Measurements from ENCODE around the gene SLC7A7. TPM values are rescaled to one million over a fixed set of nuclear protein-coding genes. Genes with fewer than 3 reads are reported as not detected.
"Not testable (repeated sequence)": the region's sequence is repeated elsewhere in the genome, so short reads cannot be mapped to it uniquely, and the experiment has no call there.

Gene SLC7A7
- polyA plus RNA-seq, 2 of the 4 experiments (the other 2 are of a cell fraction), result 44.2 to 86.8 TPM

DNA sequence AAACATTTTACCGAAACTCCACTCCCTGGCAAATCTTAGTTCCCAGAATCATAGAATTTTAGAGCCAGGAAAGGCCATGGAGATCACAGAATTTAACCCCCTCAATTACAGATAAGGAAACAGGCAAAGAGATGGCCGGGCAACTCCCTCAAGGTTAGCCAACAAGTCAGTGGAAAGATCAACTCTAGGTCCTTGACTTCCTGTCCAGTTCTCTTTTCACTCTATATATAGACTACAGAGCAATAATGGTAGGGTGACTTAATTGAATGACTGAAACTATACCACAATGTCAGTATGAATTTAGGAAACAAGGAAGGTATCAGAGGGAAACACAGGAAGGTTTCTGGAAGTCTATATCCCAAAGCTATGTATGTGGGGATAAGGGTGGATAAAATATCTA is 37.2 kb downstream of the SLC7A7 start:
- Histone ChIP-seq H3K27ac (no peak overlapping the region), H3K9me3 (no peaks in the 10 kb centered on the region), H3K4me2 (no peak overlapping the region), H3K4me1 (peaks cover 10% of the 10 kb centered on the region; the same call in 2 of the 3 replicates), H3K4me3 (no peak overlapping the region)
- ChIA-PET CTCF (interaction anchor here (0.6 to 7.9 kb wide), 24 partner anchors 10 to 208 kb away, joined by 3 to 71 read pairs (median 4); partner anchors contain the start of gene OXA1L), POLR2A (no interaction called here)
- TF ChIP-seq, protein P1, sequence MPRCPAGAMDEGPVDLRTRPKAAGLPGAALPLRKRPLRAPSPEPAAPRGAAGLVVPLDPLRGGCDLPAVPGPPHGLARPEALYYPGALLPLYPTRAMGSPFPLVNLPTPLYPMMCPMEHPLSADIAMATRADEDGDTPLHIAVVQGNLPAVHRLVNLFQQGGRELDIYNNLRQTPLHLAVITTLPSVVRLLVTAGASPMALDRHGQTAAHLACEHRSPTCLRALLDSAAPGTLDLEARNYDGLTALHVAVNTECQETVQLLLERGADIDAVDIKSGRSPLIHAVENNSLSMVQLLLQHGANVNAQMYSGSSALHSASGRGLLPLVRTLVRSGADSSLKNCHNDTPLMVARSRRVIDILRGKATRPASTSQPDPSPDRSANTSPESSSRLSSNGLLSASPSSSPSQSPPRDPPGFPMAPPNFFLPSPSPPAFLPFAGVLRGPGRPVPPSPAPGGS (IDR thresholded peaks at IDR 0.05), result no peak
- no peak for TF ChIP-seq ESRRA (IDR thresholded peaks at IDR 0.05; ENCODE audit: borderline replicate concordance, low read length)
- TF ChIP-seq, protein P2, sequence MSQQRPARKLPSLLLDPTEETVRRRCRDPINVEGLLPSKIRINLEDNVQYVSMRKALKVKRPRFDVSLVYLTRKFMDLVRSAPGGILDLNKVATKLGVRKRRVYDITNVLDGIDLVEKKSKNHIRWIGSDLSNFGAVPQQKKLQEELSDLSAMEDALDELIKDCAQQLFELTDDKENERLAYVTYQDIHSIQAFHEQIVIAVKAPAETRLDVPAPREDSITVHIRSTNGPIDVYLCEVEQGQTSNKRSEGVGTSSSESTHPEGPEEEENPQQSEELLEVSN (IDR thresholded peaks at IDR 0.05; ENCODE audit: borderline replicate concordance, low read depth), result no peak
- TF ChIP-seq, protein P3, sequence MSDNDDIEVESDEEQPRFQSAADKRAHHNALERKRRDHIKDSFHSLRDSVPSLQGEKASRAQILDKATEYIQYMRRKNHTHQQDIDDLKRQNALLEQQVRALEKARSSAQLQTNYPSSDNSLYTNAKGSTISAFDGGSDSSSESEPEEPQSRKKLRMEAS (IDR thresholded peaks at IDR 0.05), result no peak
- TF ChIP-seq EHMT2 (IDR thresholded peaks at IDR 0.05; ENCODE audit: low read depth), result no peak
- no peak for TF ChIP-seq ZNF302 (CRISPR knock-in tag; IDR thresholded peaks at IDR 0.05)
- TF ChIP-seq NFE2L2 (conservative IDR thresholded peaks at IDR 0.05; ENCODE audit: low read length), result no peak
- TF ChIP-seq SMC3 (IDR thresholded peaks at IDR 0.05), result no peak
- no peak for TF ChIP-seq TP53 (CRISPR knock-in tag; IDR thresholded peaks at IDR 0.05)
- TF ChIP-seq EHF (CRISPR knock-in tag; IDR thresholded peaks at IDR 0.05), result no peak
- TF ChIP-seq GATA3 (IDR thresholded peaks at IDR 0.05; ENCODE audit: borderline replicate concordance), result no peak
- no peak for TF ChIP-seq CBX2 (IDR thresholded peaks at IDR 0.05; ENCODE audit: borderline replicate concordance, low read depth)
- no peak for TF ChIP-seq POLR2A (IDR thresholded peaks at IDR 0.05; ENCODE audit: low read length)
- TF ChIP-seq, protein P4, sequence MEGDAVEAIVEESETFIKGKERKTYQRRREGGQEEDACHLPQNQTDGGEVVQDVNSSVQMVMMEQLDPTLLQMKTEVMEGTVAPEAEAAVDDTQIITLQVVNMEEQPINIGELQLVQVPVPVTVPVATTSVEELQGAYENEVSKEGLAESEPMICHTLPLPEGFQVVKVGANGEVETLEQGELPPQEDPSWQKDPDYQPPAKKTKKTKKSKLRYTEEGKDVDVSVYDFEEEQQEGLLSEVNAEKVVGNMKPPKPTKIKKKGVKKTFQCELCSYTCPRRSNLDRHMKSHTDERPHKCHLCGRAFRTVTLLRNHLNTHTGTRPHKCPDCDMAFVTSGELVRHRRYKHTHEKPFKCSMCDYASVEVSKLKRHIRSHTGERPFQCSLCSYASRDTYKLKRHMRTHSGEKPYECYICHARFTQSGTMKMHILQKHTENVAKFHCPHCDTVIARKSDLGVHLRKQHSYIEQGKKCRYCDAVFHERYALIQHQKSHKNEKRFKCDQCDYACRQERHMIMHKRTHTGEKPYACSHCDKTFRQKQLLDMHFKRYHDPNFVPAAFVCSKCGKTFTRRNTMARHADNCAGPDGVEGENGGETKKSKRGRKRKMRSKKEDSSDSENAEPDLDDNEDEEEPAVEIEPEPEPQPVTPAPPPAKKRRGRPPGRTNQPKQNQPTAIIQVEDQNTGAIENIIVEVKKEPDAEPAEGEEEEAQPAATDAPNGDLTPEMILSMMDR (IDR thresholded peaks at IDR 0.05), result no peak
- no peak for TF ChIP-seq JUN (IDR thresholded peaks at IDR 0.05)
- TF ChIP-seq CHD2 (IDR thresholded peaks at IDR 0.05; ENCODE audit: low read length, partially characterized antibody), result no peak
- TF ChIP-seq KDM5A (IDR thresholded peaks at IDR 0.05), result no peak
- TF ChIP-seq CBX8 (IDR thresholded peaks at IDR 0.05), result no peak
- ATAC-seq, result no peak
- 97% methylated on average over 2 of the region's 2 CpGs for WGBS (ENCODE audit: missing lambda C conversion rate)
- DNase-seq (ENCODE audit: low read depth in 1 of 2, low spot score in 1 of 2), result no peak
- FAIRE-seq, result no peak

DNA sequence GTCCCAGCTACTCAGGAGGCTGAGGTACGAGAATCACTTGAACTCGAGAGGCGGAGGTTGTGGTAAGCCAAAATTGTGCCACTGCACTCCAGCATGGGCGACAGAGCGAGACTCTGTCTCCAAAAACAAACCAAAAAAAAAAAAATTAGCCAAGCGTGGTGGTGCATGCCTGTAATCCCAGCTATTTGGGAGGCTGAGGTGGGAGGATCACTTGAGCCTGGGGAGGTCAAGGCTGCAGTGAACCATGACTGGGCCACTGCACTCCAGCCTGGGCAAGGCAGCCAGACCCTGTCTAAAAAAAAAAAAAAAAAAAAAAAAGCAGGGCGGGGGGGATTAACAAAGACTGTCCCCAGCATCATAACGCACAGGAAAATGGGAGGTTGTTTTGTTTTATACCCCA is 38.4 kb downstream of the SLC7A7 start:
- not testable (repeated sequence) for ATAC-seq; DNase-seq (ENCODE audit: low read depth in 1 of 2, low spot score in 1 of 2); H3K4me3 ChIP-seq; H3K4me1 ChIP-seq; H3K4me2 ChIP-seq; H3K27ac ChIP-seq; FAIRE-seq; H3K9me3 ChIP-seq
- POLR2A ChIA-PET, result interaction anchor here (2.8 kb wide), 1 partner anchor 10 kb away, joined by 8 read pairs; the partner anchor contains the start of gene OXA1L
- 94% methylated on average over 8 of the region's 8 CpGs for WGBS (ENCODE audit: missing lambda C conversion rate)
- CTCF ChIA-PET, result interaction anchor here (0.7 to 7.9 kb wide), 14 partner anchors 10 to 220 kb away, joined by 3 to 71 read pairs (median 4); partner anchors contain the start of gene OXA1L

DNA sequence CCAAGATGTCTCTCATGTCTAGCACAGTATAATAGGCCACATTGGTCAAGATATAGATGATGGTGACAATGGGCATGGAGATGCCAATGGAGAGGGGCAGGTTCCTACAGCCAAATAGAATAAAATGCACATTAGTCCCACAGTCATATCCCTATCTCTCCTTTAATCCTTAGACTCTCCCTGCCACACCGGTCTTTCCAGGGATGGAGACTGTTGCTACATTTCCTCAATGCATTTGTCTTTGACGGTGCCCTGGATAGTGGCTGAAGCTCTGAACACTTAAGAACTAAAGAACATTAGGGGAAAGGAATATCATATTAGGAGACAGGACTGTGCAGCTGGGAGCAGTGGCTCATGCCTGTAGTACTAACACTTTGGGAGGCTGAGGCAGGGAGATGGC is 39.0 kb downstream of the SLC7A7 start:
- Histone ChIP-seq H3K4me3 (no peak overlapping the region), H3K4me2 (no peak overlapping the region), H3K9me3 (no peaks in the 10 kb centered on the region), H3K4me1 (no peaks in the 10 kb centered on the region), H3K27ac (no peak overlapping the region)
- TF ChIP-seq CBX2 (IDR thresholded peaks at IDR 0.05; ENCODE audit: borderline replicate concordance, low read depth), result no peak
- TF ChIP-seq, protein P5, sequence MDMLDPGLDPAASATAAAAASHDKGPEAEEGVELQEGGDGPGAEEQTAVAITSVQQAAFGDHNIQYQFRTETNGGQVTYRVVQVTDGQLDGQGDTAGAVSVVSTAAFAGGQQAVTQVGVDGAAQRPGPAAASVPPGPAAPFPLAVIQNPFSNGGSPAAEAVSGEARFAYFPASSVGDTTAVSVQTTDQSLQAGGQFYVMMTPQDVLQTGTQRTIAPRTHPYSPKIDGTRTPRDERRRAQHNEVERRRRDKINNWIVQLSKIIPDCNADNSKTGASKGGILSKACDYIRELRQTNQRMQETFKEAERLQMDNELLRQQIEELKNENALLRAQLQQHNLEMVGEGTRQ (IDR thresholded peaks at IDR 0.05), result no peak
- WGBS (ENCODE audit: missing lambda C conversion rate), result 94% methylated on average over 2 of the region's 2 CpGs
- ATAC-seq, result no peak
- DNase-seq (ENCODE audit: low read depth in 1 of 2, low spot score in 1 of 2), result no peak
- no peak for FAIRE-seq
- POLR2A ChIA-PET, result interaction anchor here (2.8 kb wide), 1 partner anchor 10 kb away, joined by 8 read pairs; the partner anchor contains the start of gene OXA1L
- CTCF ChIA-PET, result interaction anchor here (0.7 to 7.9 kb wide), 6 partner anchors 18 to 220 kb away, joined by 3 to 71 read pairs (median 6); no protein-coding TSS in a partner anchor
